Activated CD8-positive, alpha-beta memory T cell treated with anti-CD3 and anti-CD28 coated beads for 24 hours (primary cell): ENCODE data around the gene HM13.
"Not testable (repeated sequence)": the region's sequence is repeated elsewhere in the genome, so short reads cannot be mapped to it uniquely, and the experiment has no call there.

Experiments
- DNase-seq: peaks from one replicate; pipeline ENCODE4 v3.0.0-alpha.2; 2020

HM13 gene

DNA sequence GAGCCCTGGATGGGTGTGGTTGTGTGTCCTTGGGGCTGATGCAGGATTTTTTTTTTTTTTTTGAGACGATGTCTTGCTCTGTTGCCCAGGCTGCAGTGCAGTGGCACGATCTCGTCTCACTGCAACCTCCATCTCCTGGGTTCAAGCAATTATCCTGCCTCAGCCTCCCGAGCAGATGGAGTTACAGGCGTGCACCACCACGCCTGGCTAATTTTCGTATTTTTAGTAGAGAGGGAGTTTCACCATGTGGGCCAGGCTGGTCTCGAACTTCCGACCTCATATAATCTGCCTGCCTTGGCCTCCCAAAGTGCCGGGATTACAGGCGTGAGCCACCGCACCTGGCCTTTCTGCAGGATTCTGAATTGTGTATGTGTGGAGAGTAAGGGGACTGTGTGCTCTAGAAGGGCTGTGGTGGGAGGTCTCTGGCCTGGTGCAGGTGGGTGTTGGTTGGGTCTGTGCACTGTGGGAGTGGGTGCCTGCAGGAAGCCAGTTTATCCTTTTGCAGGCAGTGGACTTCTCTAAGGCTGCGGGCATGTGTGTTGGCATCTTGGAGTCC, 79.8 kb downstream of the HM13 start:
- no peak for DNase-seq

DNA sequence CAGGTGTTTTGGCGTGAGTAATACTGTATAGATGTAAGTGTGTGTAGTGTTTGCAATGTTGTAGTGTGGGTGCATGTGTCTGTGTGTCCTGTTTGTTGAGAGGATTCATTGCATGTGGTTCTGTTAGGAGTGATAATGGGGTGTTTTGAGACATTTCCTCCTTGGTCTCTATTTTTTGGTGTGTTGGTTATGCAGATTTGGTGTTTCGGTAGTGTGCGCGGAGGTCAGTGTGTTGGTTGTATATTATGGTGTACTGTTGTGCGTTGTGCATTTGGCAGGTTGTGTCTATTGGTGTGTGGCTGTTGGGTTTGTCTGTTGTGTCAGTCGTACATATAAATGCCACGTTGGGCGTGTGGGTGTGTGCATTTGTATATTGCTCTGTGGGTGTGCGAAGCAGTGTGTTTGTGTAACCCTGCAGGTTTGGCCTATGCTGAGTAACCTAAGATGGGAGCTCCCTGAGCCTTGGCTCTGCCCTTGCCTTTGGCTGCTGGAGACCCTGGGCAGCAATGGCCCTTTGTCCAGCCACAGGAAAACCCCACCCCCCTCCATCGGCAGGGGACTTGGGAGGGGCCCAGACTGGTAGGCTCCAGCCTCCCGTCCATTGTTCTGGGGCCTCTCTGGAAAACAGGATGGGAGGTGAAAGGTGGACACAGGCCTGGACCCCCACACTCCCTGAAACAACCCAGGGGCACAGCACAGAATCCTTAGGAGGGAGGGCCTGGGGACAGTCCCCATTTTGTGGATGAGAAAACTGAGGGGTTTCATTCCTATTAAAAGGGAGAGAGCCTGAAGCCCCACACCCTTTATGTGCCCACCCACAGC, 80.5 kb downstream of the HM13 start:
- DNase-seq, result no peak

DNA sequence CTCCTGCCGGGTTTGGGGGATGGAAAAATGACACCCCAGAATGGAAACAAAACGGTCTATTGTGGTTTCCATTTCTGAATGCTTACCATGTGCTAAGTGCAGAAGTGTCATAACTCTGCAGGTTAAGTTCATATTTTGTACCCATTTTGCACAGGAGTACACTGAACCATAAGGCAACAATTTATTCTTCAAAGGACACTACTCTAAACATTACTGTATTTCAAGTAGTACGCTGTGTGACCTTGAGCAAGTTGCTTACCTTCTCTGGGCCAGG, 81.1 kb downstream of the HM13 start:
- no peak for DNase-seq

GRCh38 chr20:31595654-31596411, 81.6 kb downstream of the HM13 start:
- no peak for DNase-seq

DNA sequence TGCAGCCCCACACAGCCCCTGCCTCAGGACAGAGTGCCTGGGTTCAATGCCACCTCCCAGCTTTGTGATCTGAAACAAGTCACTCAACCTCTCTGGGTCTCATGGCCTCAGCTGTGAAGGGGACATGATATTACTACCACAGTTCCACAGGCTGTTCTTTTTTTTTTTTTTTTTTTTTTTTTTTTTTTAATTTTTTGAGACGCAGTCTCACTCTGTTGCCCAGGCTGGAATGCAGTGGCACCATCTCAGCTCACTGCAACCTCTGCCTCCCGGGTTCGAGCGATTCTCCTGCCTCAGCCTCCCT, 82.1 kb downstream of the HM13 start:
- DNase-seq, result not testable (repeated sequence)

DNA sequence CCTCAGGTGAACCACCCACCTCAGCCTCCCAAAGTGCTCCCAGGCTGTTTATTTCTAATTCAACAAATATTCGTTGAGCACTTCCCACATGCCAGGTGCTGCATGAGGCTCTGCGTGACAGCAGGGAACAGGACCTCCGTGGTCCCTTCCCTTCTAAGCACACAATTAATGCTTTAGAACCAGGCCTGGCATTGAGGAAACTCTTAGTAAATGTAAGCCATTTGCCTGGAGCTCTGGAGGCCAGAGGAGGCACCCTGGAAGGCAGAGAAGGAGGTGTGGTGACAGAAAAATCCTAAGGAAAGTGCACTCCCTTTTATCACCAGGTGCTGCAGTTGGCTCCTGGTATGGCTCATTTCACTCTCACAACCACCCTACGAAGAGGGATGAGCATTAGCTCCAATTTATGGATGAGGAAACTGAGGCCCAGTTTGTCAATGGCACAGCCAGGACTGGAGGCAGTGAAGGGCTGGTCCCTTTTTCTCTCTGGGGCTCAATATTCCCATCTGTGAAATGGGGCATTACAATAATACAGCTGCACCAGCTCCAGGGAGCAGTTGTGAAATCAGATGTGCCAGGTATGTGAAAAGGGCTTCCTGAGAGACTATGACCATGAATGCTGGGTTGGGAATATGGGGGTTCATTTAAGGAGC, 82.7 kb downstream of the HM13 start:
- no peak for DNase-seq

GRCh38 chr20:31597481-31597855, 83.2 kb downstream of the HM13 start:
- DNase-seq, result no peak

DNA sequence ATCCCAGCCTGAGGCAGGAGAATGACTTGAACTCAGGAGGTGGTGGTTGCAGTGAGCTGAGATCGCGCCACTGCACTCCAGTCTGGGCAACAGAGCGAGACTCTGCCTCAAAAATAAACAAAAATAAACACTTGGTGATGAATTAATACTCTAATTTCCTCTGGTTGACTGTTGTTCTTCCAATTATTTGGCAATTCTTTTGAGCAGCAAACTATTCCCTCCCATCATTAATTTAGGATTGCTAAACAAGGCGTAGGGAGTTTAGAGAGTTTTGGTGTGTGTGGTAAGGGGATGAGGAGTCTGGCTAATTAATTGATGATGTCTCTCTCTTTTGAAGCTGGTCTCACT, 88.2 kb downstream of the HM13 start:
- no peak for DNase-seq

- peak; percentile 64 for DNase-seq
Observed at GRCh38 chr20:31602779-31603441, 88.7 kb downstream of the HM13 start.

DNA sequence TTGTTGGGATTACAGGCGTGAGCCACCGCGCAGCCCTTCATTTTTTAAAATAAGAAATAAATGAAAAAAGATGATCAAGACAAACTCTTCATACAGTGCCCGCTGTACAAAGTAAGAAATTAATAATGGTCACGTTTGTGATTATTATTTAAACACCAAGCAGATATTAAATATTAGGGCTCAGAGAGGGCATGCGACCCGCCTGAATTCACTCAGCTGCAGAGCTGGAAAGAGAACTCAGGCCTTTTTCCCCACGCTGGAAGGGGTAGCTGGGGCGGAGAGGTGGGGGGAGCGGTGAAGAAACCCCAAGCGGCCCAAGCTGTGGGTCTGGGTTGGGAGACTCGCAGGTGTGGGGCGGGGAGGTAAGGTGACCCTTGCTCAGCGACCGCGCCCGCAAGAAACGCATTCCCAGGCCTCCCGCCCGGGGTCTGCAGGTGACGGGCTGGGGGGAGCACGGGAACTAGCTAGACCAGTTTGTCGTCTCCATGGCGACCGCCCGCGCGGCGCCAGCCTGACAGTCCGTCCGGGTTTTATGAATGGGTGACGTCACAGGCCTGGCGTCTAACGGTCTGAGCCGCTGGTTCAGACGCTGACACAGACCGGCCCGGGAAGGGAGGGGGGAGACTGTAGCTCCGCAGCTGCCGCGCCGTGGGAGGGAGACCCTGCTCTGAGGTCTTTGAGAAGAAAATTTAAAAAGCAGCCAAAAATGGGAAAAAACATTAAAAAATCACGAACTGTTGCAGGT, 89.8 kb downstream of the HM13 start:
- peak; percentile 82 for DNase-seq

GRCh38 chr20:31604567-31605030, 90.4 kb downstream of the HM13 start:
- DNase-seq, result no peak

GRCh38 chr20:31605031-31605901, 91.0 kb downstream of the HM13 start, which contains the start of gene ID1:
ID1 (plus strand) TSS chr20:31605289; CDS start chr20:31605388, 99 bp downstream.
- DNase-seq, result peak; percentile 92

- peak; percentile 66 for DNase-seq
Observed at GRCh38 chr20:31605902-31606803, 91.9 kb downstream of the HM13 start.

GRCh38 chr20:31606804-31607639, 92.8 kb downstream of the HM13 start:
- DNase-seq, result no peak

- DNase-seq, result no peak
Observed at GRCh38 chr20:31607640-31608250, 93.5 kb downstream of the HM13 start.

DNA sequence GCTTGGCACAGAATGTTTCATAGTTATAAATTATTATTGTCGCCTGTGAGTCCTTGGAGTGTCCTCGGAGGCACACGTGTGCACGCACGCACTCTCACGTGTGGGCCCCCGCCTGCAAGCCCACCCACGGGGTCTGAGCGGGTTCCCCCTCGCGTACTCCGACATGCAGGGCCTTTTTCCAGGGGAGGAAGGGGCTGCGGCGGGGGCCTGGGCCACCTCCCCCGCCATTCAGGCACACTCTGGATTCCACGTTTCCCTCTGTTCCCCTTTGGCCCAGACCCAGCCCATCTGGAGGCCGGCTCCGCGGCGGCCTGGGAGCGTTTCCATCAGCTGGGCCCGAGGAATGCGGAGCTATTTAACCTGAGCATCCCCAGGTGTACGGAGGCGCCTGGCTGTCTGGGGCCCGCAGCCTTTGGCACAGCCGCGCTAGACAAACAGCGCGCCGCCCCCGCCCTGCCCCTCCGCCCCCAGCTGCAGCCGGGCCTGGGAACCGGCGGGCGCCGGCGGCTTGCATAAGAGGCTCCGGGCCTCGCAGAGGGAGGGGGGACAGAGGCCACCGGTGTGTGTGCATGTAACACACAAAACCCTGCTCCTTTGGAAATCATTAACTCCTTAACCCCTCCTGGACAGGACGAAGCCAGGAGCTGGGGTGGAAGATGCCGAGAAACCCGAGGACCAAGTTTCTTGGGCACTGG, 94.2 kb downstream of the HM13 start:
- no peak for DNase-seq

DNA sequence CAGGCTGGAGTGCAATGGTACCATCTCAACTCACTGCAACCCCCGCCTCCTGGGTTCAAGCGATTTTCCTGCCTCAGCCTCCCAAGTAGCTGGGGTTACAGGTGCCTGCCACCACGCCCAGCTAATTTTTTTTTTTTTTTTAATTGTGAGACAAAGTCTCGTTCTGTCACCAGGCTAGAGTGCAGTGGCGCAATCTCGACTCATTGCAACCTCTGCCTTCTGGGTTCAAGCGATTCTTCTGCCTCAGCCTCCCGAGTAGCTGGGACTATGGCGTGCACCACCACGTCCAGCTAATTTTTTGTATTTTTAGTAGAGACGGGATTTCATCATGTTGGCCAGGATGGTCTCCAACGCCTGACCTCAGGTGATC, 98.0 kb downstream of the HM13 start:
- DNase-seq, result not testable (repeated sequence)

GRCh38 chr20:31615416-31615815, 101.2 kb downstream of the HM13 start:
- DNase-seq, result no peak
